Kidney (tissue), 14 donors: ENCODE results near the gene ANKRD60. TPM values are rescaled to one million over a fixed set of nuclear protein-coding genes. Genes with fewer than 3 reads are reported as not detected.

Source experiments
- DNase-seq, 5 donors: peaks; one replicate each; pipeline ENCODE4 v3.0.0-alpha.2; 2013 to 2020
- FAIRE-seq: peaks from 2 replicates; lab custom pipeline; 2012; peaks lifted over from hg19 to GRCh38; lab: Jason Lieb, UNC
- H3K27ac ChIP-seq, 2 donors: one replicate each; pipeline ENCODE4 v1.7.0; 2013; ENCODE audit warnings: low read depth in 2 of 2, low read length in 2 of 2, inconsistent platforms in 1 of 2
- H3K27me3 ChIP-seq: one replicate; pipeline ENCODE4 v1.7.1; 2013; ENCODE audit warnings: low read length, inconsistent platforms; ENCODE audit not compliant: control insufficient read depth, insufficient read depth
- H3K36me3 ChIP-seq, 3 donors: one replicate each; pipeline versions ENCODE4 v1.7.0 to v1.7.1; 2013; ENCODE audit warnings: low read length in 3 of 3, control low read depth in 1 of 3, inconsistent platforms in 1 of 3; ENCODE audit not compliant: insufficient read depth in 3 of 3, control insufficient read depth in 2 of 3
- H3K4me1 ChIP-seq, 3 donors: one replicate each; pipeline versions ENCODE4 v1.7.0 to v1.7.1; 2013; ENCODE audit warnings: low read length in 3 of 3, inconsistent platforms in 1 of 3, low read depth in 1 of 3; ENCODE audit not compliant: control insufficient read depth in 2 of 3, insufficient read depth in 2 of 3
- H3K4me3 ChIP-seq, 3 donors: one replicate each; pipeline versions ENCODE4 v1.7.0 to v1.8.1; 2013; ENCODE audit warnings: low read length in 3 of 3, control low read depth in 1 of 3, inconsistent platforms in 1 of 3
- H3K9ac ChIP-seq, 3 donors: one replicate each; pipeline versions ENCODE4 v1.7.0 to v1.7.1; 2013; ENCODE audit warnings: low read length in 3 of 3, control low read depth in 1 of 3, inconsistent platforms in 1 of 3
- H3K9me3 ChIP-seq, 3 donors: one replicate each; pipeline versions ENCODE4 v1.7.0 to v1.7.1; 2013; ENCODE audit warnings: low read length in 3 of 3, control low read depth in 1 of 3, inconsistent platforms in 1 of 3; ENCODE audit not compliant: control insufficient read depth in 2 of 3, insufficient read depth in 1 of 3
- intact Hi-C: fragments of 100-400 bp; cut with DNase I; formaldehyde crosslinking; loops from one replicate; pipeline ENCODE4 v1.11.1; 2022
- polyA plus RNA-seq: library from polyadenylated mRNA; stranded (reverse); fragments of 350-450 nt; fragmentation: Illumina TruSeq; extraction: RNeasy Lipid Tissue Mini Kit (QIAGEN cat#74804); gene quantifications from one replicate; pipeline ENCODE4 v1.2.3, GENCODE V29; 2014; ENCODE audit warnings: low read depth, low replicate concordance; ENCODE audit not compliant: insufficient read depth
- total RNA-seq: library from RNA; stranded (reverse); fragmentation: NEBNext Ultra II Directional; extraction: Animal tissue kit (Norgen Biotek cat#: 25700); gene quantifications from one replicate; pipeline ENCODE4 v1.2.1, GENCODE V29; 2021
- TF ChIP-seq, protein P1 (sequence below): IDR thresholded peaks from 3 replicates; pipeline ENCODE4 v1.5.1; 2012; ENCODE audit warnings: mild to moderate bottlenecking, moderate library complexity, borderline replicate concordance; ENCODE audit not compliant: insufficient read depth; ENCODE audit errors: extremely low read depth
- donor health status: control.
- donor health status: control.
- donor health status: control.
- donor health status: control.
- donor health status: control.
- donor health status: DM: yes; HTN: yes; CAD: no.
- donor health status: Normal renal cell carcinoma (clear cell type).

The ANKRD60 gene
- total and polyA plus RNA-seq, 2 donors from 2014 or later = not detected

- peaks cover 0 to 2% (median 0%) of the 10 kb centered on the region in 3 donors for H3K9me3 ChIP-seq
These were observed 2.8 kb downstream of the ANKRD60 start for GRCh38 chr20:58225452-58226200.

GRCh38 chr20:58224974-58225373, 3.5 kb downstream of the ANKRD60 start:
- Histone ChIP-seq H3K27ac (no peak overlapping the region), H3K27me3 (peaks cover 19% of the 10 kb centered on the region)
- intact Hi-C loops = no loop called here

More at GRCh38 chr20:58225452-58226200, 2.8 kb downstream of the ANKRD60 start:
- Histone ChIP-seq H3K9ac (no peak overlapping the region), H3K27ac (no peak overlapping the region), H3K27me3 (peaks cover 19% of the 10 kb centered on the region), H3K4me1 (peaks cover 0 to 4% (median 0%) of the 10 kb centered on the region in 3 donors), H3K36me3 (no peaks in the 10 kb centered on the region), H3K4me3 (no peak overlapping the region)
- TF ChIP-seq, protein P1, sequence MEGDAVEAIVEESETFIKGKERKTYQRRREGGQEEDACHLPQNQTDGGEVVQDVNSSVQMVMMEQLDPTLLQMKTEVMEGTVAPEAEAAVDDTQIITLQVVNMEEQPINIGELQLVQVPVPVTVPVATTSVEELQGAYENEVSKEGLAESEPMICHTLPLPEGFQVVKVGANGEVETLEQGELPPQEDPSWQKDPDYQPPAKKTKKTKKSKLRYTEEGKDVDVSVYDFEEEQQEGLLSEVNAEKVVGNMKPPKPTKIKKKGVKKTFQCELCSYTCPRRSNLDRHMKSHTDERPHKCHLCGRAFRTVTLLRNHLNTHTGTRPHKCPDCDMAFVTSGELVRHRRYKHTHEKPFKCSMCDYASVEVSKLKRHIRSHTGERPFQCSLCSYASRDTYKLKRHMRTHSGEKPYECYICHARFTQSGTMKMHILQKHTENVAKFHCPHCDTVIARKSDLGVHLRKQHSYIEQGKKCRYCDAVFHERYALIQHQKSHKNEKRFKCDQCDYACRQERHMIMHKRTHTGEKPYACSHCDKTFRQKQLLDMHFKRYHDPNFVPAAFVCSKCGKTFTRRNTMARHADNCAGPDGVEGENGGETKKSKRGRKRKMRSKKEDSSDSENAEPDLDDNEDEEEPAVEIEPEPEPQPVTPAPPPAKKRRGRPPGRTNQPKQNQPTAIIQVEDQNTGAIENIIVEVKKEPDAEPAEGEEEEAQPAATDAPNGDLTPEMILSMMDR = no peak
- DNase-seq (no peak), FAIRE-seq (no peak)
- intact Hi-C loops = no loop called here

DNA sequence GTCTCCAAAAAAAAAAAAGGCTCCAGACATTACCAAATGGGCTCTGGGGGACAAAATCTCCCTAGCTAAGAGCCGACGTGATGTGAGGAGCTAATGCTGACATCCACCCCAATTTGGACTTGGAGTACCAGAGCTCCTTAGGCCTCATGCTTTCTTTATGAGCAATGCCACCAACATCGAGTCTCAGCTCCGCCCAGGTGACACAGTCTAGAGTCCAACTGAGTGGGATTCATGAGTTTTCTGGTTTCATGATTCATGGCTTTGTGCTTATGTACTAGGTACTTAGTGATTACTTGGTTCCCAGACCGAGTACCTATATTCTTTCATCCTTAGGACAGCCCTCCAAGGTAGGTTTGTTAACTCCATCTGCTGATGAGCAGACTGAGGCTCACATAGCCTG, 4.4 kb downstream of the ANKRD60 start:
- FAIRE-seq (no peak), DNase-seq (no peak)
- Histone ChIP-seq H3K27me3 (peaks cover 15% of the 10 kb centered on the region), H3K4me3 (no peak overlapping the region), H3K9me3 (peaks cover 0 to 6% (median under 1%) of the 10 kb centered on the region in 3 donors), H3K27ac (no peak overlapping the region), H3K36me3 (no peaks in the 10 kb centered on the region), H3K9ac (no peak overlapping the region), H3K4me1 (peaks cover 0 to 2% (median 0%) of the 10 kb centered on the region in 3 donors)
- TF ChIP-seq, protein P1 = no peak
- intact Hi-C loops = no loop called here

More at GRCh38 chr20:58224974-58225373, 3.5 kb downstream of the ANKRD60 start:
- Histone ChIP-seq H3K4me3 (no peak overlapping the region), H3K36me3 (no peaks in the 10 kb centered on the region), H3K9me3 (peaks cover 0 to 2% (median 0%) of the 10 kb centered on the region in 3 donors), H3K4me1 (peaks cover 0 to 4% (median 0%) of the 10 kb centered on the region in 3 donors), H3K9ac (no peak overlapping the region)
- TF ChIP-seq, protein P1 = no peak
- FAIRE-seq (no peak), DNase-seq (peak in 1 of 5 donors; percentile 26)
